Heart right ventricle (tissue), 16 donors: ENCODE measurements around the gene BTBD9. TPM values are rescaled to one million over a fixed set of nuclear protein-coding genes. Genes with fewer than 3 reads are reported as not detected.

Experiments
- ATAC-seq, 8 donors: fragments of 200-7000 bp; cut with Tn5 transposase; one replicate each; pipeline ENCODE4 v1.9.1; 2020; ENCODE audit warnings: mild to moderate bottlenecking in 8 of 8, moderate library complexity in 8 of 8, moderate number of reproducible peaks in 1 of 8
- DNase-seq, 2 donors: peaks; one replicate each; pipeline ENCODE4 v3.0.0-alpha.2; 2020
- H3K27ac ChIP-seq, 10 donors: fragments of 200-600 bp; sonication (generic) in 2 of 10; one replicate each; pipeline versions ENCODE4 v1.5.0 to v1.8.0; 2020 to 2022; ENCODE audit warnings: mild to moderate bottlenecking in 3 of 10
- H3K27me3 ChIP-seq, 7 donors: fragments of 200-600 bp; one replicate each; pipeline ENCODE4 v1.8.0; 2021 to 2022; ENCODE audit warnings: mild to moderate bottlenecking in 2 of 7
- H3K36me3 ChIP-seq, 9 donors: fragments of 200-600 bp; sonication (generic) in 1 of 9; one replicate each; pipeline versions ENCODE4 v1.5.0 to v1.8.0; 2020 to 2022; ENCODE audit warnings: mild to moderate bottlenecking in 2 of 9
- H3K4me1 ChIP-seq, 9 donors: fragments of 200-600 bp; sonication (generic) in 1 of 9; one replicate each; pipeline versions ENCODE4 v1.5.0 to v1.8.0; 2020 to 2022; ENCODE audit warnings: mild to moderate bottlenecking in 4 of 9
- H3K4me3 ChIP-seq, 10 donors: fragments of 200-600 bp; sonication (generic) in 2 of 10; one replicate each; pipeline versions ENCODE4 v1.5.0 to v1.8.0; 2020 to 2022; ENCODE audit warnings: mild to moderate bottlenecking in 7 of 10, moderate library complexity in 2 of 10
- H3K9me3 ChIP-seq, 11 donors: fragments of 200-600 bp in 10 of 11; sonication (generic) in 2 of 11; one replicate each; pipeline versions ENCODE4 v1.5.0 to v1.8.0; 2013 to 2022; ENCODE audit warnings: mild to moderate bottlenecking in 2 of 11, control low read depth in 1 of 11, moderate library complexity in 1 of 11
- WGBS, 2 donors: extraction: QIAGEN DNeasy Blood & Tissue Kit; methylation state at CpG; one replicate each; pipeline ENCODE4 v1.1.7; 2013; ENCODE audit warnings: inconsistent platforms in 1 of 2; 5-methylcytosine and 5-hydroxymethylcytosine counted together
- intact Hi-C, 10 donors: fragments of 100-400 bp; cut with DNase I; formaldehyde crosslinking; loops; one replicate each; pipeline versions ENCODE4 v1.11.1 to v1.14.2; 2022
- polyA plus RNA-seq, 2 donors: library from polyadenylated mRNA; stranded (reverse); fragments of 200-250 nt; gene quantifications; one replicate each; pipeline ENCODE4 v1.2.3, GENCODE V29; 2013
- total RNA-seq, 10 donors: library from RNA; stranded (reverse); fragmentation: NEBNext Ultra II Directional in 3 of 10; extraction: Animal tissue kit (Norgen Biotek cat#: 25700) in 3 of 10; gene quantifications; one replicate each; pipeline versions ENCODE4 v1.2.1 to v1.2.4, GENCODE V29; 2021 to 2023
- TF ChIP-seq, protein P1 (sequence below), 9 donors: fragments of 200-600 bp; sonication (generic) in 2 of 9; IDR thresholded peaks; one replicate each; pipeline versions ENCODE4 v1.5.0 to v1.8.0; 2021 to 2022; ENCODE audit warnings: antibody characterized with exemption in 9 of 9, mild to moderate bottlenecking in 5 of 9, moderate library complexity in 1 of 9
- donor health status: Arrhythmogenic right ventricular cardiomyopathy.
- donor health status: ischemic (EF 13 %, LVEDD 7.1; RV severe dilation, severe dysfunction).
- donor health status: healthy with polysubstance abuse.
- donor health status: DM: no; HTN: yes; CAD: no.
- donor health status: DM: no; HTN: no; CAD: no.
- donor health status: ischemic (EF 25% LVEDD 6.9; RV normal size, moderate dysfunction).
- donor health status: ischemic (EF 25% LVEDD 5.7; RV mildly dilated, moderate dysfunction).
- donor health status: healthy.
- donor health status: DM: yes; HTN: yes; CAD: no.
- donor health status: Ischemic cardiomyopathy.
- donor health status: ischemic (EF 35%, LVEDD 5.7; RV mildly dilated, moderate dysfunction).
- donor health status: nonischemic (EF 11% LVEDD 7.7; RV severe dilation, severe dysfunction).
- donor health status: DM: yes; HTN: yes; CAD: no.
- donor health status: PGD.
- donor health status: ischemic (EF 29% LVEDD 5.4; RV normal size, mild dysfunction).
- donor health status: nonischemic (EF 23%, LVEDD 6.1; RV moderate dilation, normal function).

Gene BTBD9
- total and polyA plus RNA-seq, 12 donors: 4.2 to 27.7 (median 18.3) TPM

DNA sequence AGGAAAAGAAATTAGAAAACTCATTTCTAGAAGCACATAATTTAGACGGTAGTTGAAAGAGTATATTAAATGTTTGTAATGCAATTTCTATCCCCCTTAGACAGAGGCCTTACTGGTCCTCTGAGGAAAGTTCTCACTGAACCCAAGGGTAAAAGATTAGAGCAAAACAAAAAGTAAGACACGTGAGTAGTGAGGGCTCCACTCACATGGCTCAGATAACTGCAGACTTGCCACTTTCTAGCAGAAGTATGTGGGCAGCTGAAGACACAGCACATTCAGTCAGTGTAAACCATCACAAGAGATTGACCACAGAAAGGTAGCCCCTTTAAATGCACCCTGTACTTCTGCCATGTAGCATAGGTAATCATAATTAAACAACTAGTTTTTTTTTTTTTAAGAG lies 193.8 kb downstream of the BTBD9 start:
- WGBS, 2 donors: 24 to 40% methylated on average over 2 of the region's 2 CpGs
- intact Hi-C loops: no loop called here
- no peak for DNase-seq
- H3K4me1 ChIP-seq: peaks cover 0 to 17% (median 10%) of the 10 kb centered on the region in 9 donors
- TF ChIP-seq, protein P1, sequence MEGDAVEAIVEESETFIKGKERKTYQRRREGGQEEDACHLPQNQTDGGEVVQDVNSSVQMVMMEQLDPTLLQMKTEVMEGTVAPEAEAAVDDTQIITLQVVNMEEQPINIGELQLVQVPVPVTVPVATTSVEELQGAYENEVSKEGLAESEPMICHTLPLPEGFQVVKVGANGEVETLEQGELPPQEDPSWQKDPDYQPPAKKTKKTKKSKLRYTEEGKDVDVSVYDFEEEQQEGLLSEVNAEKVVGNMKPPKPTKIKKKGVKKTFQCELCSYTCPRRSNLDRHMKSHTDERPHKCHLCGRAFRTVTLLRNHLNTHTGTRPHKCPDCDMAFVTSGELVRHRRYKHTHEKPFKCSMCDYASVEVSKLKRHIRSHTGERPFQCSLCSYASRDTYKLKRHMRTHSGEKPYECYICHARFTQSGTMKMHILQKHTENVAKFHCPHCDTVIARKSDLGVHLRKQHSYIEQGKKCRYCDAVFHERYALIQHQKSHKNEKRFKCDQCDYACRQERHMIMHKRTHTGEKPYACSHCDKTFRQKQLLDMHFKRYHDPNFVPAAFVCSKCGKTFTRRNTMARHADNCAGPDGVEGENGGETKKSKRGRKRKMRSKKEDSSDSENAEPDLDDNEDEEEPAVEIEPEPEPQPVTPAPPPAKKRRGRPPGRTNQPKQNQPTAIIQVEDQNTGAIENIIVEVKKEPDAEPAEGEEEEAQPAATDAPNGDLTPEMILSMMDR (IDR thresholded peaks at IDR 0.05): no peak
- no peaks in the 10 kb centered on the region for H3K27me3 ChIP-seq
- ATAC-seq: peak in 2 of 8 donors; percentile 33 to 48
- peaks cover 0 to 14% (median 0%) of the 10 kb centered on the region in 11 donors for H3K9me3 ChIP-seq
- H3K27ac ChIP-seq: no peak overlapping the region
- no peaks in the 10 kb centered on the region for H3K36me3 ChIP-seq
- H3K4me3 ChIP-seq: no peak overlapping the region

DNA sequence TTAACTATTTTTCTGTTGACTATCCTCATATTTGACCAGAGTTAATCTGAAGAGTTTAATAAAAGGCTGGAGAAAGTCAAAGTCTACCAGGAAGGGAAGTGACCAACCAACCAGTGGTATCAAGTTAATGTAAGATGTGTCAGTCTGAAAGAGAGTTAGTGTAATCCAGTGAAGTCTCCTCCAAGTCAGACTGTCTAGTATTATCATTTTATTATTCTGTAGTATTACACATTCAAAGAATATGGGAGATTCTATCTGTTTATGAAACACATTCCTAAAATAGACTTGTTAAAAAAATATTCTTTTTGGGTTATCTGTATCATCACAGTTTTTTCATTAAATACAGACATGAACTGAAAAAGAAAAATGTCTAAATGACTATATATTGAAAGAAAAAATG lies 194.4 kb downstream of the BTBD9 start:
- Histone ChIP-seq H3K4me3 (no peak overlapping the region), H3K36me3 (no peaks in the 10 kb centered on the region), H3K27me3 (no peaks in the 10 kb centered on the region), H3K9me3 (peaks cover 0 to 14% (median 0%) of the 10 kb centered on the region in 11 donors), H3K4me1 (peaks cover 0 to 17% (median 10%) of the 10 kb centered on the region in 9 donors), H3K27ac (no peak overlapping the region)
- ATAC-seq: no peak
- intact Hi-C loops: no loop called here
- TF ChIP-seq, protein P1 (IDR thresholded peaks at IDR 0.05): no peak
- DNase-seq: no peak

DNA sequence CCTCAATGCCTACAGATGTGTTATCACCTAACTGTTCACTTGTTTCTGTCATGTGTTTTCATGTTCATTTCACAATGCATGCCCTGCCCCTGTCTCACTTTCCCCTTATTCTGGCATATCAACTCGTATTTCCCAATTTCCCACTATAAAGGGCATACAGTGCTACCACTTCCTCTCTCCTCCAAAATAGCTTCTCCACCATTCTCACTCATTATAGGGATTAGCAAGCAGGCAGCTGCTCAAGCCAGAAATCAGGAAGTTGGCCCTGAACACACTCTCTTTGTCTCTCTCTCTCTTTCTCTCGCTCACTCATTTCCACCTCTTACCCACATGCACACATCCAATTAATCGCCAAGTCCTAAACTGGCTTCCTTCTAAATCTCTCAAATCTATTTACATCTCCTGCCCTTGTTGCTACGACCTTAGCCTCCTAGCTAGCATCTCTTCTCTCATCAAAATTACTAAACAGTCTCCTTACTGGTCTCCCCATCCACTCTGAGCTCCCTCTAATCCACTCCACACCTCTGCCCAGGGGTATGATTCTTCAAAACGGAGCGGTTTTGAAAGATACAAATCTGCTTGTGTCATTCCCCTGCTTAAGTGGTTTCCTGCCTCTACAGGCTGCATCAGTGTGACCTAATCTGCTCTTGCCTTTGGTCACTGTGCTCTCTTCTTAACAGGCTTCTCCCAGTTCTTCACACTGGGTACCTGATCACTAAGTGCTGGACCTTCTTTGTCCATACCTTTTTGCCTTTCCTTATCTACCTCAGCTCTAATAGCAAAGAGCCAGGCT lies 196.2 kb downstream of the BTBD9 start:
- no peaks in the 10 kb centered on the region for H3K36me3 ChIP-seq
- TF ChIP-seq, protein P1 (IDR thresholded peaks at IDR 0.05): no peak
- H3K9me3 ChIP-seq: no peaks in the 10 kb centered on the region
- intact Hi-C loops: no loop called here
- H3K4me3 ChIP-seq: no peak overlapping the region
- H3K27me3 ChIP-seq: no peaks in the 10 kb centered on the region
- H3K4me1 ChIP-seq: peaks cover 0 to 17% (median 10%) of the 10 kb centered on the region in 9 donors
- no peak overlapping the region for H3K27ac ChIP-seq
- ATAC-seq: peak in 4 of 8 donors; percentile 39 to 65 (median 62)
- DNase-seq: no peak
- WGBS, 2 donors: 78 to 83% methylated on average over 6 of the region's 6 CpGs

DNA sequence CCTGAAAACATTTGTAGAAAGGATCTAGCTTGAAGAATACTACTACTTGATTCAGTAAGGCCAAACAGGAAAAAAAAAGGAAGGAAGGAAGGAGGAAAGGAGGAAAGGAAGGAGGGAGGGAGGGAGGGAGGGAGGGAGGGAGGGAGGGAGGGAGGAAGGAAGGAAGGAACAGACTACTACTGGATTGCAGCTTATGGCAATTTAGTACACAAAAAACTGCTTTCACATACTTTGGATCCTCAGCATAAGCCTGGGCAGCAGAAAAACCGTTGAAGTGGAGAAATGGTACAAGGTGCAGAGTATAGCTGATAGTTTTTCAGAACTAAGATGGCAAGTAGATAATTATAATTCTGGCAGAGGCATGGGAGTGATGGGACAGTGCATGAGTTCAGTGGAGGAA lies 201.6 kb downstream of the BTBD9 start:
- H3K36me3 ChIP-seq: no peaks in the 10 kb centered on the region
- H3K27ac ChIP-seq: no peak overlapping the region
- TF ChIP-seq, protein P1 (IDR thresholded peaks at IDR 0.05): no peak
- no peaks in the 10 kb centered on the region for H3K9me3 ChIP-seq
- DNase-seq (no peak), ATAC-seq (no peak)
- H3K4me1 ChIP-seq: peaks cover 0 to 12% (median 0%) of the 10 kb centered on the region in 9 donors
- no peak overlapping the region for H3K4me3 ChIP-seq
- H3K27me3 ChIP-seq: no peaks in the 10 kb centered on the region
- WGBS, 2 donors: 67 to 75% methylated on average over 1 of the region's 1 CpG
- intact Hi-C loops: no loop called here
